DND-41 (cell line): ENCODE data around the gene ITSN1.

Source experiments
- CTCF ChIP-seq: IDR thresholded peaks from 2 replicates; pipeline ENCODE4 v1.5.1; 2012; ENCODE audit warnings: borderline replicate concordance, low read length, moderate library complexity, mild to moderate bottlenecking; ENCODE audit not compliant: poor library complexity, severe bottlenecking; ENCODE audit errors: extremely low read depth
- EZH2 ChIP-seq: IDR thresholded peaks from 3 replicates; pipeline ENCODE4 v1.6.1; 2012; ENCODE audit warnings: borderline replicate concordance, low read depth, mild to moderate bottlenecking, moderate library complexity, low read length, inconsistent platforms; ENCODE audit not compliant: severe bottlenecking

GRCh38 chr21:33791073-33791472 is 148.8 kb downstream of the ITSN1 start:
- TF ChIP-seq CTCF = no peak
- no peak for TF ChIP-seq EZH2
